Stomach (tissue), 9 donors: ENCODE data around the gene SLC24A1. TPM values are rescaled to one million over a fixed set of nuclear protein-coding genes. Genes with fewer than 3 reads are reported as not detected.

Experiments
- DNase-seq, 2 donors: peaks; one replicate each; pipeline versions ENCODE4 v3.0.0 to v3.0.0-alpha.2; 2013 to 2019
- H3K27ac ChIP-seq, 5 donors: fragments of 200-600 bp in 4 of 5; sonication (generic) in 4 of 5; one replicate each; pipeline ENCODE4 v1.5.1; 2013 to 2019; ENCODE audit warnings: mild to moderate bottlenecking in 1 of 5, moderate library complexity in 1 of 5
- H3K27me3 ChIP-seq, 3 donors: fragments of 200-600 bp; sonication (generic); one replicate each; pipeline ENCODE4 v1.5.1; 2017 to 2019; ENCODE audit warnings: mixed run types in 1 of 3
- H3K36me3 ChIP-seq, 4 donors: fragments of 200-600 bp; sonication (generic); 1 replicate in 3 of 4; 2 replicates in 1 of 4; pipeline ENCODE4 v1.5.1; 2016 to 2019
- H3K4me1 ChIP-seq, 4 donors: fragments of 200-600 bp; sonication (generic); one replicate each; pipeline ENCODE4 v1.5.1; 2016 to 2019
- H3K4me3 ChIP-seq, 4 donors: fragments of 200-600 bp; sonication (generic) in 3 of 4; one replicate each; pipeline ENCODE4 v1.5.1; 2016 to 2019; ENCODE audit warnings: mild to moderate bottlenecking in 1 of 4
- H3K9me3 ChIP-seq, 4 donors: fragments of 200-600 bp; sonication (generic); one replicate each; pipeline ENCODE4 v1.5.1; 2016 to 2019
- CTCF ChIP-seq, 7 experiments: fragments of 450-650 bp in 4 of 7; fragments of 200-600 bp in 3 of 7; sonication (generic) in 3 of 7; IDR thresholded peaks; one replicate each; pipeline ENCODE4 v1.5.1; 2016 to 2019; ENCODE audit warnings: antibody characterized with exemption in 7 of 7, control low read depth in 2 of 7, mild to moderate bottlenecking in 1 of 7
- EP300 ChIP-seq: sonication (generic); formaldehyde crosslinking; IDR thresholded peaks from one replicate; pipeline ENCODE4 v1.6.1; 2017; ENCODE audit warnings: antibody characterized with exemption
- POLR2A ChIP-seq, 4 donors: fragments of 450-650 bp; IDR thresholded peaks; one replicate each; pipeline ENCODE4 v1.6.1; 2016; ENCODE audit warnings: antibody characterized with exemption in 4 of 4, control low read depth in 2 of 4, mild to moderate bottlenecking in 1 of 4, moderate library complexity in 1 of 4
- POLR2AphosphoS5 ChIP-seq, 3 donors: sonication (generic); formaldehyde crosslinking; IDR thresholded peaks; one replicate each; pipeline ENCODE4 v1.6.1; 2016; ENCODE audit warnings: antibody characterized with exemption in 3 of 3
- WGBS, 5 donors: extraction: QIAGEN DNeasy Blood & Tissue Kit in 3 of 5; methylation state at CpG; one replicate each; pipeline versions ENCODE4 v1.1.5 to v1.1.7; 2013 to 2018; 5-methylcytosine and 5-hydroxymethylcytosine counted together
- intact Hi-C: fragments of 100-400 bp; cut with DNase I; formaldehyde crosslinking; loops from one replicate; pipeline ENCODE4 v1.15.1; 2023; ENCODE audit warnings: low total_unique reads
- polyA plus RNA-seq, 3 donors: library from polyadenylated mRNA; stranded (reverse); fragments of 200-250 nt; gene quantifications; one replicate each; pipeline ENCODE4 v1.2.3, GENCODE V29; 2013
- total RNA-seq, 5 donors: library from RNA; depleted of rRNA; stranded (reverse); fragments of >200 nt; gene quantifications; one replicate each; pipeline versions ENCODE4 v1.1.0 to v1.2.3, GENCODE V29; 2014 to 2016
- donor health status: healthy with polysubstance abuse.
- donor health status: Bipolar disorder and iron deficiency.
- donor health status: healthy.

SLC24A1 gene
- total and polyA plus RNA-seq, 8 donors, result 1.3 to 18.5 (median 6.0) TPM; not detected in 1

- no peak overlapping the region for H3K27ac ChIP-seq
Observed at GRCh38 chr15:65646486-65646885, 24.7 kb downstream of the SLC24A1 start.

GRCh38 chr15:65650312-65651041 is 28.7 kb downstream of the SLC24A1 start:
- Histone ChIP-seq H3K9me3 (no peaks in the 10 kb centered on the region), H3K27me3 (no peaks in the 10 kb centered on the region), H3K4me3 (no peak overlapping the region), H3K27ac (no peak overlapping the region), H3K4me1 (no peaks in the 10 kb centered on the region), H3K36me3 (peaks cover 0 to 46% (median 26%) of the 10 kb centered on the region in 4 donors)
- TF ChIP-seq EP300 (no peak), CTCF (IDR thresholded peaks at IDR 0.05) (no peak), POLR2A (IDR thresholded peaks at IDR 0.05) (no peak), POLR2AphosphoS5 (IDR thresholded peaks at IDR 0.05) (no peak)
- no peak for DNase-seq
- intact Hi-C loops, result no loop called here
- 91 to 95% (median 93%) methylated on average over 12 of the region's 12 CpGs for WGBS, 5 donors

More at GRCh38 chr15:65646486-65646885, 24.7 kb downstream of the SLC24A1 start:
- Histone ChIP-seq H3K9me3 (no peaks in the 10 kb centered on the region), H3K27me3 (no peaks in the 10 kb centered on the region), H3K36me3 (peaks cover 0 to 8% (median 0%) of the 10 kb centered on the region in 4 donors), H3K4me3 (no peak overlapping the region), H3K4me1 (peaks cover 0 to 7% (median 0%) of the 10 kb centered on the region in 4 donors)
- DNase-seq, result no peak
- intact Hi-C loops, result no loop called here
- 84 to 95% (median 94%) methylated on average over 4 of the region's 4 CpGs for WGBS, 5 donors
- TF ChIP-seq POLR2A (IDR thresholded peaks at IDR 0.05) (no peak), POLR2AphosphoS5 (IDR thresholded peaks at IDR 0.05) (no peak), EP300 (no peak), CTCF (IDR thresholded peaks at IDR 0.05) (no peak)

GRCh38 chr15:65651042-65651322 is 29.2 kb downstream of the SLC24A1 start:
- Histone ChIP-seq H3K27me3 (no peaks in the 10 kb centered on the region), H3K27ac (no peak overlapping the region), H3K4me1 (no peaks in the 10 kb centered on the region), H3K4me3 (no peak overlapping the region), H3K36me3 (peaks cover 0 to 51% (median 31%) of the 10 kb centered on the region in 4 donors), H3K9me3 (no peaks in the 10 kb centered on the region)
- TF ChIP-seq POLR2A (IDR thresholded peaks at IDR 0.05) (no peak), CTCF (IDR thresholded peaks at IDR 0.05) (no peak), POLR2AphosphoS5 (IDR thresholded peaks at IDR 0.05) (no peak)
- no peak for DNase-seq
- WGBS, 5 donors, result 98 to 100% (median 100%) methylated on average over 1 of the region's 1 CpG
- intact Hi-C loops, result no loop called here

GRCh38 chr15:65651831-65652749 is 30.4 kb downstream of the SLC24A1 start:
- Histone ChIP-seq H3K27me3 (no peaks in the 10 kb centered on the region), H3K9me3 (no peaks in the 10 kb centered on the region), H3K4me3 (no peak overlapping the region), H3K36me3 (peaks cover 0 to 57% (median 41%) of the 10 kb centered on the region in 4 donors), H3K4me1 (no peaks in the 10 kb centered on the region), H3K27ac (no peak overlapping the region)
- 67 to 77% (median 75%) methylated on average over 9 to 11 of the region's 11 CpGs for WGBS, 5 donors
- intact Hi-C loops, result no loop called here
- TF ChIP-seq EP300, result no peak
- no peak for DNase-seq
